Stomach (tissue), 4 donors: ENCODE measurements around the gene TANC1.

Experiments used
- CTCF ChIP-seq, 7 experiments: fragments of 450-650 bp in 4 of 7; fragments of 200-600 bp in 3 of 7; sonication (generic) in 3 of 7; IDR thresholded peaks; one replicate each; pipeline ENCODE4 v1.5.1; 2016 to 2019; ENCODE audit warnings: antibody characterized with exemption in 7 of 7, control low read depth in 2 of 7, mild to moderate bottlenecking in 1 of 7
- POLR2AphosphoS5 ChIP-seq, 3 donors: sonication (generic); formaldehyde crosslinking; IDR thresholded peaks; one replicate each; pipeline ENCODE4 v1.6.1; 2016; ENCODE audit warnings: antibody characterized with exemption in 3 of 3

GRCh38 chr2:159053161-159054031 lies 85.0 kb downstream of the TANC1 start:
- no peak for TF ChIP-seq CTCF (IDR thresholded peaks at IDR 0.05)
- no peak for TF ChIP-seq POLR2AphosphoS5 (IDR thresholded peaks at IDR 0.05)
